Central memory CD8-positive, alpha-beta T cell (primary cell): Measurements from ENCODE around the gene CEP95.

Source experiments
- ATAC-seq: fragments of 150-1000 bp; cut with Tn5 transposase; replicated peaks from 2 replicates; pipeline ENCODE4 v1.10.0; 2022; ENCODE audit warnings: mild to moderate bottlenecking, moderate FRiP score, moderate number of reproducible peaks; ENCODE audit not compliant: poor library complexity, severe bottlenecking; ENCODE audit errors: extremely low read depth
- DNase-seq, 2 donors: peaks; one replicate each; pipeline ENCODE4 v3.0.0; 2021; ENCODE audit warnings: low spot score in 2 of 2
- H3K27ac Mint-ChIP-seq: one replicate; pipeline ENCODE4 v1.8.0; 2022; ENCODE audit warnings: low read depth, mild to moderate bottlenecking, moderate library complexity, mixed read lengths
- H3K27me3 Mint-ChIP-seq: one replicate; pipeline ENCODE4 v1.8.0; 2022; ENCODE audit warnings: mixed read lengths
- H3K36me3 Mint-ChIP-seq: one replicate; pipeline ENCODE4 v1.8.0; 2022; ENCODE audit warnings: mild to moderate bottlenecking, moderate library complexity, mixed read lengths; ENCODE audit not compliant: insufficient read depth
- H3K4me1 Mint-ChIP-seq: one replicate; pipeline ENCODE4 v1.8.0; 2022; ENCODE audit warnings: mixed read lengths
- H3K4me3 Mint-ChIP-seq: one replicate; pipeline ENCODE4 v1.8.0; 2022; ENCODE audit warnings: mild to moderate bottlenecking, moderate library complexity, mixed read lengths
- H3K9me3 Mint-ChIP-seq: one replicate; pipeline ENCODE4 v1.8.0; 2022; ENCODE audit warnings: mixed read lengths

The CEP95 gene

DNA sequence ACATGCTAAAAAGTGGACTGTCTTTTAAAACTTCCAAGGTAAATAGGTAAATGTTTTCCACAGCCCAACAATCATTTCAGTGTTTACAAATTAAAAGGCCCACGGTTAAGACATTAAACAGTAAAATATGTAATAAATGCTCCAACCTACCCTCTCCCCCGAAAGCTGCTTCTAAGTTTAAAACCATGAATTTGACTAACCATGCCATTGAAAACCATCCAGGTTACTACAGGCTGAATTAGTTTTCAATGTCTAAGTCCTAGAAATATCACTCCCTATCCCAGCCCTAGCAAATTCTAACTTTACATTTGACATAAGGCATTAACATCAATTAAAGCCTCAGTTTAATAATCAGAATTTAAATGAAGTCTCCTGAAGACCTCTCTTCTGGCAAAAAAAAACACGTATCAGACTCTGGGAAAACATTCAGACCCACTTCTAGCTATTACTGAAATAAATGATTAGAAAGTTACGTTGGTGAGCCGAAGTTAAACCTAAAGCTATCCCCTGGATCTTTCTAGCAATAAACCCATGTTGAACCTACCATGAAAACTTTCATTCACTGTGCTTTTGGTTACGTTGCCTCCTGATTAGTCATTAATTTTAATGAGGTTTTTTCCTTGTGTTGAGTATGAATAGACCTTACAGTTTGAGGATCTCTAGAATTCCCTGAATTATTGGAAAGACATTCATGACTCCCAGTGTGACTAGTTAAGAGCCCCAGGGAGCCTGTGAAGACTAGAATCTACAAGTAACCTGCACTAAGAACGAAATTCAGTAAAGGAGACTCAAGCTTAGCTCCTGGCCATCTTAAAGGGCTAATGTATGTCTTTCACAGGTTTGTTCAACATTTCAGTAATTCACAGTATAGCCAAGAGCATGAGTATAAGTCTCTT is 8.2 kb upstream of the CEP95 start:
- ATAC-seq (no peak), DNase-seq (no peak)
- Mint-ChIP-seq H3K27ac (peak overlapping the region; percentile 100), H3K4me3 (peak overlapping the region; percentile 99), H3K27me3 (no peaks in the 10 kb centered on the region), H3K4me1 (peaks cover 90% of the 10 kb centered on the region), H3K9me3 (no peaks in the 10 kb centered on the region), H3K36me3 (peaks cover 78% of the 10 kb centered on the region)

DNA sequence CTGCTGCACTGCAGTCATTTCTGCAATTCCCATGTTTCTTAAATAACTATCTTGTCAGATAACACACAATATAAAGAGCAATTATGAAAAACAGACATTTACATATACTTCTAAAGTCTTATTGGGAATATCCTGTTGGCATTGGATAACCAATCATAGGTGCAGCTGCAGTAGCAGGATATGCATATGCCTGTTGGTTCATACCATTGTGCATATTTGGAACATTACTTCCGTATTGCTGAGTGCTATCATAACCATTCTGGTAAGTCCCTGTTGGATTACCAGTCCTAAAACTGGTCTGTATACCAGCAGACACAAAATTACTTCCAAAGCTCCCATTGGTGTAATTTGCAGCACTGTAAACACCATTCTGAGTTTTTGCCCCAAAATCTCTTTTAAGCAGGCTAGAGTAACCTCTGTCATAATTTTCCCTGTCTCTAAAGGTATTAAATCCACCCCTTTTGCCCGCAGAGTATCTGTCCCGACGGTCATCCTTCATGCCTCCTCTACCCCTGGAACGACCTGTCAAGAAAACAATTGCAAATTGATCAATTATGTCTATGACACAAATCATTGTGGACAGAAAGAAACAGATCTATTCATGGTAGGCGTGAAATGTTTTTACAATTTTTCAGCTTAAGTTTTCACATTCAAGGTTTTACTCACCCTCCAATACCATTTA is 6.8 kb upstream of the CEP95 start:
- Mint-ChIP-seq H3K27me3 (no peaks in the 10 kb centered on the region), H3K4me3 (peak overlapping the region; percentile 100), H3K27ac (peak overlapping the region; percentile 100), H3K9me3 (no peaks in the 10 kb centered on the region), H3K4me1 (peaks cover 90% of the 10 kb centered on the region), H3K36me3 (peaks cover 89% of the 10 kb centered on the region)
- no peak for DNase-seq
- no peak for ATAC-seq

DNA sequence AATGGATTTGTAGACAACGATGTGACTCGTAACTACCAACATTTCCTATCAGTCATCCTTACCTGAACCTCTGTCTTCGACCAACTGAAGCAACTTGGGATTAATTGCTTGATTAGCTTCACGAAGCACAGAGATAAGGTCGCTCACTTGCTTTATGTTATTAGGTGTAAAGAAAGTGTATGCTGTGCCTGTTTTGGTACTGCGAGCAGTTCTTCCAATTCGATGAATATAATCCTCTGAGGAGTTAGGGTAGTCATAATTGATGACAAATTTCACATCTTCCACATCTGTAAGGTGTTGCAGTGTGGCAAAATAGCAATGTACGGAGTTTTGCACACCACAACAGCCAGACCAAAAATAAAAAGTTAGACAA is 6.3 kb upstream of the CEP95 start:
- ATAC-seq (no peak), DNase-seq (no peak)
- Mint-ChIP-seq H3K4me3 (peak overlapping the region; percentile 100), H3K9me3 (no peaks in the 10 kb centered on the region), H3K27ac (peak overlapping the region; percentile 100), H3K36me3 (peaks cover 93% of the 10 kb centered on the region), H3K4me1 (peaks cover 92% of the 10 kb centered on the region), H3K27me3 (no peaks in the 10 kb centered on the region)

DNA sequence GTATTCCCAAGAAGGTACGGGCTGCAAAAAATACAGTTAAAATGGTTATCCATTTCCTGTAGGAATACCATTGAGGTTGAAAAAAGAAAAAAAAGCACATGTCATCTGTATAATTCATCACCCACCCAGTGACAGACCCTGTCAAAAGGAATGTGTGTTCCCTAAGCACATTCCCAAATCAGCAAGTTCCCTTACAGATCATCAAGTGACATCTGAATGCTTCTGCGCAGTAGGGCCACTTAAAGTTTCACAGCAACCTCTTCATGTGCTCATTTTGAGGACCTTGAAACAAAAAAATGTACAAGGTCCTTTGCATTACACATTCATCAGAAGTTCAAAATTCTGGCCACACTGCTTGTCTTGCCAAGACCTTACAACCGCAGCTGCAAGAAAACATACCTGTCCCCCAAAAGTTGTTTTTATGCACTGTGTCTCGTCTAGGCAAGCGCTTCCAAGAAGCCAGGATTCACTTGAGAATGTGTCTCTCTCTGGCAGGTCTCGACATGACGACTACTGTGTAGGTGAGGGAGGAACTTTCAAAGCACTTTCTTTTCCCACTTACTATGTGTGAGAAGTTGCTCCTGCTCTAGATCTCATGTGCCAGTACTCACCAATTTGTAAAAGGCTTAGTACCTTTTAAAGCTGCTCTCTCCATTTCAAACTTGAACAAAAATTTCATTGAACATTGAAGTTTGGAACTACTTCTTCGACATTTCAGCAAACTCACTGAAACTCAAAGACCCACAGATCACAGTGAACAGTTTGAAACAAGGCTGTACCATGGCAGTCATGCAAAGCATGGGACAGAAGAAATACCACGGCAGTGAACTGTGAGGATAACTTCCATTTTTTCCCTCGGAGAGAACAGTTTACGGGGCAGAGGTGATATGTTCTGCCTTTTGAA is 5.7 kb upstream of the CEP95 start:
- peak overlapping the region; percentile 100 for H3K27ac Mint-ChIP-seq
- peaks cover 88% of the 10 kb centered on the region for H3K4me1 Mint-ChIP-seq
- ATAC-seq: no peak
- peak overlapping the region; percentile 100 for H3K4me3 Mint-ChIP-seq
- no peaks in the 10 kb centered on the region for H3K9me3 Mint-ChIP-seq
- H3K36me3 Mint-ChIP-seq: peaks cover 99% of the 10 kb centered on the region
- DNase-seq: no peak
- no peaks in the 10 kb centered on the region for H3K27me3 Mint-ChIP-seq

DNA sequence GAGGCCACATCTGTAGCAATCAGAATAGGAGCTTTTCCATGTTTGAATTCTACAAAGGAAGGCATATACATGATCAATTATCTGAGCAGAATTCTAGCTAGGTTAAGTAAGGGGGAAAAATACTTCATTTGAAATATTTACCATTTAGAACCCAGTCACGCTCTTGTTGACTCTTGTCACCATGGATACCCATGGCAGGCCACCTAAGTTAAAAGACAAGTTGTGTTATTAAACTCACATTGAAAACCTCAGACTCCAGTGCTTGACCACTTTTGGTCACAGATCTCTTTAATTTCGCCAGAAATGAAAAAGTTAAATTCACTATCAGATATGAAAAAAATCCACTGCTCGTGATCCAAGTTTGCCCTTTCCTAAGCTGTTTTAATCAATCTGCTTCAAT is 4.8 kb upstream of the CEP95 start:
- Mint-ChIP-seq H3K36me3 (peaks cover 99% of the 10 kb centered on the region), H3K27me3 (no peaks in the 10 kb centered on the region), H3K27ac (peak overlapping the region; percentile 100), H3K9me3 (no peaks in the 10 kb centered on the region), H3K4me3 (peak overlapping the region; percentile 100), H3K4me1 (peaks cover 79% of the 10 kb centered on the region)
- DNase-seq (no peak), ATAC-seq (no peak)

DNA sequence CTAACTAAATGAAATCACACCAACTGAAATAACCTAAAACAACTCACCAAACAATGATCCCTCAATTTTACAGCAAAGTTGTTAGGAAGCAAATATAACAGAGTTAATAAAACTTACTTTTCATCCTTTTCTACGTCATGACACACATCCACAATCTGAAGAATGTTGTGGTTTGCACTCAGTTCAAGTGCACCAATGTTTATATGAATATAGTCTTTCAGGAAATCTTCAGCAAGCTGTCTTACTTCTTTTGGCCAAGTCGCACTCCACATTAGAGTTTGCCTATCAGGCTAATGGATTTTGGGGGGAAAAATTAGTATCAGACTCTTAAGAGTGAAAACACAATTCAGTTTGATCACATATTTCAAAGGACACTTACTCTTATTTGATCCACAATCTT is 4.0 kb upstream of the CEP95 start:
- DNase-seq (no peak), ATAC-seq (no peak)
- H3K4me3 Mint-ChIP-seq: peak overlapping the region; percentile 100
- no peaks in the 10 kb centered on the region for H3K27me3 Mint-ChIP-seq
- peaks cover 77% of the 10 kb centered on the region for H3K4me1 Mint-ChIP-seq
- H3K9me3 Mint-ChIP-seq: no peaks in the 10 kb centered on the region
- peak overlapping the region; percentile 100 for H3K27ac Mint-ChIP-seq
- H3K36me3 Mint-ChIP-seq: peaks cover 95% of the 10 kb centered on the region

DNA sequence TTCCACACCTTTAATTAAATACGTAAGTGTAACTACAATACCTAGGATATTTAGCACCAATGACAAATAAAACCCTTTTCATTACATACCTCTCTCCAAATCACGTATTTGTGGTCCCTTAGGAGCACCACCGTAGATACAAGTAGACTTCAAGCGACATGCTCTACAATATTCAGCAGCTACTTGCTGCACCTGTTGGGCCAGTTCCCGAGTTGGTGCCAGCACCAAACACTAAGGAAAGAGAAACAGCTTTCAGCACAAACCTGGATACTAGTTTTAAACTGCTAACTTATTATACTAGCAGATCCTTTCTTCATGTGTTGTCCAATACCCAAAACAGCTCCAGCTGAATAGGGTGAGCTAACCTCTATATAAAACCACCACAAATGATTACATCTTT is 3.4 kb upstream of the CEP95 start:
- peak overlapping the region; percentile 100 for H3K27ac Mint-ChIP-seq
- H3K4me3 Mint-ChIP-seq: peak overlapping the region; percentile 100
- H3K36me3 Mint-ChIP-seq: peaks cover 92% of the 10 kb centered on the region
- H3K27me3 Mint-ChIP-seq: no peaks in the 10 kb centered on the region
- no peaks in the 10 kb centered on the region for H3K9me3 Mint-ChIP-seq
- H3K4me1 Mint-ChIP-seq: peaks cover 75% of the 10 kb centered on the region
- no peak for DNase-seq
- ATAC-seq: no peak

DNA sequence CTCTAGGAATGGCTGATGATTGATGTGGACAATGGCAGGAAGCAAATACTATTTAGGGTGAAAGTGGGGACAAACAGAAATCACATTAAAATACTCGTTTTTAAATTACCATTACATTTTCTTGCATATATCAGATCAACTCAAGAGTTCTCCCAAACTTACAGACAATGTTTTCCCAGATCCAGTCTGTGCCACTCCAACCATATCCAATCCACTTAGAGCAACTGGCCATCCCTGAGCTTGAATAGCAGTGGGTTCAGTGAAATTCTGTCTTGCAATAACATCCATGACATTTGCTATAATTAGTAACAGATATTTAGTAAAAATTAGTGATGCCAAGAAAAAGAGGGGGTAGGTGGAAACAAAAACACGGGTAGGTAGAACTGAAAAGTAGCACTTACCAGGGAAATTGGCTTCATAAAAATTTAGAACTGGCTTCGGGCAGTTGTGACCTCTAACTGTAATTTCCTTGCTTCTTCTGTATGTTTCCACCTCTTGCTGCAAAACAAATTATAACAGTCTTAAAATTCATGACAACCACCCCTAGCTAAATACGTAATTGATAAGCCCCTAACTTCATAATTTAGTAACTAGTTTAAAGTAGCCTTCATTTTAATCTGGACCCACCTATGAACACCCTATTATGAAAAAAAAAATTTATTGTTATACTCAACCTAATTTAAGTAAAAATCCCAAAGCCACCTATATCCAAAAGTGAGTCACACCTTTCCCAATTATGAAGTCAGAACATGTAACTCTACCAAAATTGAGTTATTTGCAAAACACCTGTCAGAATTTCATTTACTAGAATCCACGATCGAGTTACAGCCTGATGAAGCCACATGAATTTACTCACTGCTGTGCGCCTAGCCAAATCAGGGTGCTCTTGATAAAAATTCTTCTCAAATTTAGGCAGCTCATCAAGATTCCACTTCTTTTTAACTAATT is 2.7 kb upstream of the CEP95 start:
- ATAC-seq: no peak
- H3K9me3 Mint-ChIP-seq: no peaks in the 10 kb centered on the region
- peaks cover 87% of the 10 kb centered on the region for H3K36me3 Mint-ChIP-seq

DNA sequence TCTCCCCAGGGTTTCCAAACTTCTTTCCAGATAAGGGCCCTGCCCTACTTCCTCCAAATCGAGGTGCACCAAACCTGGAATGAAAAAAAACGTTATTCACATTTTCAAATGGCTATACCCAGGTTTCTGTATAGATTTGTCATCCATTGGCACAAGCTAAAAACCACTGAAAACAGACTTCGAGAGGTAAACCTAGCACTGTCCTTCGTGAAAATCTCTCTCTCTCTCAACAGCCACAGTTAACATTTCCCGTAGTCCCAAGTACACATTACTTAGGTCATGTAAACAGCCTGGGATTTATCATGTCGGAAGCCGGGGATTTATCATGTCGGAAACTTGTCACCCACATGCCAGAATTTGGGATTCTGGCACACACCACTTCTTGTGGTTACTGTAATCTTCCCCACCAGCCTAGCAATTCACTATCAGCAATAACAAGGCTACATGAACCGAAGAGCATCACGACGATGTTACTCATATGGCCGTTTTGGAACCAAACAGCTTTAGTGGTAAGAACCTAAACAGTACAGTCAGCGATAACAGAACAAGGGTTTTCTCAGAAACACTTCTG is 1.9 kb upstream of the CEP95 start:
- Mint-ChIP-seq H3K36me3 (peaks cover 84% of the 10 kb centered on the region), H3K27me3 (no peaks in the 10 kb centered on the region), H3K4me1 (peaks cover 71% of the 10 kb centered on the region), H3K27ac (peak overlapping the region; percentile 100), H3K9me3 (no peaks in the 10 kb centered on the region), H3K4me3 (peak overlapping the region; percentile 100)
- DNase-seq (no peak), ATAC-seq (no peak)

More for the DNA sequence above, 2.7 kb upstream of the CEP95 start:
- no peaks in the 10 kb centered on the region for H3K27me3 Mint-ChIP-seq
- peak overlapping the region; percentile 100 for H3K4me3 Mint-ChIP-seq
- peak overlapping the region; percentile 100 for H3K27ac Mint-ChIP-seq
- H3K4me1 Mint-ChIP-seq: peaks cover 76% of the 10 kb centered on the region
- no peak for DNase-seq

DNA sequence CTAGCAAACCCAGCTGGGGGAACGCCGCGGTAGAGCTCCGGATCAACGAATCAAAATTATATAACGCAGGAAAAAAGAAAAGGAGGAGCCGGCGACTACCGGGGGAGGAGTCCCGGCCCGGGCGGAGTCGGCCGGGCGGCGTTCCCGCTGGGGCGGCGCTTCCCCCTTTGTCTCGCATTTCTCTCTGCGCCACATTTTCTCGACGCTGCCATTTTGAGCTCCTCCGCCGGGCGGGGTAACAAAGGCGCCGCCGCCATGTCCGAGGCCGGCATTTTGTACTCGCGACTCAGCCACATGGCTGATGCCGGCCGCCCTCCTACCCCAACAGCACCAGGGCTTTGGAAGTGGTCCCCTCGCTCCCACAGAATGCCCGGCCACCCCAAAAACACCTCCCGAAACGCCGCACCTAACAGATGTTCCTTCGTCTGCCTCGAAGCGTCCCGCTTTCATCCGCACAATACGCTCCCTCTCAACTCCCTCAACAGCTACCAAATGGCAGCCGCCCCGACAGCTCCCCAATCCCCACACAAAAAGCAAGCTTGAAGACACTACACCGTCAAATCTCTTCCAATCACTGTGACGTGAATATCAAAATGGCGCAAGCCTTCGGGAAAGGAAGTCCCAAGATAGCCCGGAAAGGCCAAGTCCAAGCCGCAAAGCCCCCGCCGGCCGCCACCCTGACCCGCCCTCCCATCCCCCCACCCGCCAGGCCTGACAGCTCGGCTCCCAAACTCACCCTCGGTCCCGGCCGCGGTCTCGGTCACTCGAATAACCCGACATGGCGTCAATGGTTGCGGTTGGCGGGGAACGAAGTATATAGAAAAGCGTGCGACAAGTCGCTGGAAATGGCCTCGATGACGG is 1.2 kb upstream of the CEP95 start:
- Mint-ChIP-seq H3K27ac (peak overlapping the region; percentile 100), H3K9me3 (no peaks in the 10 kb centered on the region), H3K36me3 (peaks cover 83% of the 10 kb centered on the region), H3K27me3 (no peaks in the 10 kb centered on the region), H3K4me1 (peaks cover 70% of the 10 kb centered on the region), H3K4me3 (peak overlapping the region; percentile 100)
- DNase-seq: peak; percentile 76 to 85
- ATAC-seq: peak; percentile 26

DNA sequence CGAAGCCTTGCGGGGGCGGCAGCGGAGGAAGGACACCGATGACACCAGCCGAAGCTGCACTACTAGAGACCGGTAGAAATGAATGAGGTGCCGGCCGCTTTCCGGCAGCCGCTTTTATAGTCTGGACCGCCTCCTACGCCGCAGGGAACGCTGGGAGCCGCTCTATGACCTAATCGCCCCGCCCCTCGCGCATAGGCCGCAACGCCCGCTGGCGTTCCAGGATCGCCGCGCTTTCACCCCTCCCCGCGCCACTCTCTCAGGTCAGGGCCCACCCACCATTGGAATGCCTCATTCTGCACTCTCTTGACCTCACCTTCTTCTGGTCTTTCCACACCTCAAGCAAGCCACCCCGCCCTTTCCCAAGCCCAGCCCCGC is 589 bp upstream of the CEP95 start, which contains the start of gene DDX5:
Gene DDX5 (minus strand): TSS at position 89 of the 375 bp plus-strand sequence. CDS start 170 bp downstream, outside the sequence.
- no peaks in the 10 kb centered on the region for H3K27me3 Mint-ChIP-seq
- H3K4me1 Mint-ChIP-seq: peaks cover 67% of the 10 kb centered on the region
- H3K9me3 Mint-ChIP-seq: no peaks in the 10 kb centered on the region
- peak within 1 kb of the TSS; percentile 100 for H3K27ac Mint-ChIP-seq
- peak within 1 kb of the TSS; percentile 100 for H3K4me3 Mint-ChIP-seq
- peak; percentile 50 for ATAC-seq
- H3K36me3 Mint-ChIP-seq: peaks cover 82% of the 10 kb centered on the region
- peak; percentile 92 to 97 for DNase-seq
